Fibroblast of mammary gland (primary cell): Measurements from ENCODE around the gene CDH4.
A peak's percentile ranks its signal among the peaks of the same experiment; 100 is the strongest.

ENCODE experiments used
- DNase-seq: peaks from one replicate; pipeline ENCODE4 v3.0.0-alpha.2; 2010; ENCODE audit warnings: low read depth
- H3K4me3 ChIP-seq: 2 replicates; pipeline ENCODE4 v1.5.1; 2011; ENCODE audit warnings: low read depth, mild to moderate bottlenecking, low read length, moderate library complexity; ENCODE audit not compliant: control insufficient read depth
- TF ChIP-seq, protein P1 (sequence below): conservative IDR thresholded peaks from 2 replicates; pipeline ENCODE4 v1.5.1; 2011; ENCODE audit warnings: low read depth, low read length, inconsistent platforms; ENCODE audit not compliant: control insufficient read depth, insufficient read depth

CDH4 gene

DNA sequence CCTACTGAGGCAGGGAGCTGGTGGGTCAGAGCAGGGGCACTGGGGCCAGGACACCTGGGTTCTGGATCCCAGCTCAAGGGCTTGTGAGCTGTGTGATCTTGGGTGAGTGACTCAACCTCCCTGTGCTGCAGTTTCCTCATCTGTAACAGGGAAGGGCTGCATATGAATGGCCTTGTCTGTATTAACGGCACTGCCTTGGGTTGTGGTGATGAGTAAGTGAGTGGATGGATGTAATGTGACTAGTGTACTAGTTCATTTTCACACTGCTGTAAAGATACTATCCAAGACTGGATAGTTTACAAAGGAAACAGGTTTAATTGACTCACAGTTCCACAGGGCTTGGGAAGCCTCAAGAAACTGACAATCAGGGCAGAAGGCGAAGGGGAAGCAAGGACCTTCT, 580.1 kb downstream of the CDH4 start:
- TF ChIP-seq, protein P1, sequence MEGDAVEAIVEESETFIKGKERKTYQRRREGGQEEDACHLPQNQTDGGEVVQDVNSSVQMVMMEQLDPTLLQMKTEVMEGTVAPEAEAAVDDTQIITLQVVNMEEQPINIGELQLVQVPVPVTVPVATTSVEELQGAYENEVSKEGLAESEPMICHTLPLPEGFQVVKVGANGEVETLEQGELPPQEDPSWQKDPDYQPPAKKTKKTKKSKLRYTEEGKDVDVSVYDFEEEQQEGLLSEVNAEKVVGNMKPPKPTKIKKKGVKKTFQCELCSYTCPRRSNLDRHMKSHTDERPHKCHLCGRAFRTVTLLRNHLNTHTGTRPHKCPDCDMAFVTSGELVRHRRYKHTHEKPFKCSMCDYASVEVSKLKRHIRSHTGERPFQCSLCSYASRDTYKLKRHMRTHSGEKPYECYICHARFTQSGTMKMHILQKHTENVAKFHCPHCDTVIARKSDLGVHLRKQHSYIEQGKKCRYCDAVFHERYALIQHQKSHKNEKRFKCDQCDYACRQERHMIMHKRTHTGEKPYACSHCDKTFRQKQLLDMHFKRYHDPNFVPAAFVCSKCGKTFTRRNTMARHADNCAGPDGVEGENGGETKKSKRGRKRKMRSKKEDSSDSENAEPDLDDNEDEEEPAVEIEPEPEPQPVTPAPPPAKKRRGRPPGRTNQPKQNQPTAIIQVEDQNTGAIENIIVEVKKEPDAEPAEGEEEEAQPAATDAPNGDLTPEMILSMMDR: no peak
- peak; percentile 3 for DNase-seq
- no peak overlapping the region for H3K4me3 ChIP-seq

DNA sequence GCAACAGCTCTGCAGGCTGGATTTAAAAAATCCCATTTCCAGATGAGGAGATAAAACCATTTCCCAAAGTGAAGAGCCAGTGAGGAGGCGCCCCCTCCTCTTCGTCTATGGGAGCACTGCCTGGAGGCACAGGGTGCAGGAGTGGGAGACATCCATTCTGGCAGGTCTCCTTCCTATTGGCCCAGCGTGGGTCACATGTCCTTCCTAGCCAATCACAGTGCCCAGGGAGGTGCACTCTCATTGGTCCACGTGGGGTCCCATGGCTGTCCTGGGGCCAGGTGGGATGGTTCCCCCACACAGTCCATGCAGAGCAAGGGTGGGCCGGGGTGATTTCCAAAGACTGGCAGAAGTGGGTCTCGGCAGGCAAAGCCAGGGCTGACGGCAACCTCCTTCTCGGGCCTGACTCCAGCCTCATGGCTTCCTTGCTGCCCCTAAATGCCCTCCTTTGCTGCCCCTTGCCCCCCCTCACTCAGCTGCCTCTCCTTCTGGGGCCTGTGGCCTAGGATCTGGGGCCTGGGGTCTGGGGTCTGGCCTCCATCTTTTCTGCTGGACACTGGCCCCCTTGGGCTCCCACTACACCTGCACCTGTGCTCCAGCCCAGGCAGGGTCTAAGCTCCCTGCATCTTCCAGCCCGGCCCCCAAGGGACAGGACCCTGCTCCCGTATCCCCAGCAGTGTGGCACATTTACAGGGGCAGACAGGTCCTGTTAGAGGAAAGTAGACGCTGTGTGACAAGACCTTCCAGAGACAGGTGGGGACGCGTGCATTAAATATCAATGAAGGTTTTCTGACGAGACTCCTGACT, 581.9 kb downstream of the CDH4 start:
- TF ChIP-seq, protein P1: no peak
- no peak for DNase-seq
- H3K4me3 ChIP-seq: no peak overlapping the region

DNA sequence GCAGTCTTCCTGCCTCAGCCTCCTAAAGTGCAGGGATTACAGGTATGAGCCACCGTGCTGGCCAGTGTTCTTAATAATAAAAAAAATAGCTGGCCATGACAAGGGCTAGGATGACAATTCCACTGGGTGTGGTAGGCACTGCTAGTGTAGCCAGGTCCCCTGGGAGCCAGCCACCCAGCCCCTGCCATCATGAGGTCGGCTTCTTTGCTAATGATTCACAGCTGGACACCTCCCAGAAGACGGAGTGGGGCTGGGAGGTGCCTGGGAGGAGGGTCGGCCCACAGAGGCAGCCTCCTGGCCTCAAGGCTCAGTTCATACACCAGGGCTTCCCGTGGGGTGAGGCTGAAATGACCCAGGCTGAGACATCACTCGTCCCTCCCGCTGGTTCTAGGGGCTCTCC, 583.2 kb downstream of the CDH4 start:
- no peak overlapping the region for H3K4me3 ChIP-seq
- no peak for DNase-seq
- TF ChIP-seq, protein P1: no peak

DNA sequence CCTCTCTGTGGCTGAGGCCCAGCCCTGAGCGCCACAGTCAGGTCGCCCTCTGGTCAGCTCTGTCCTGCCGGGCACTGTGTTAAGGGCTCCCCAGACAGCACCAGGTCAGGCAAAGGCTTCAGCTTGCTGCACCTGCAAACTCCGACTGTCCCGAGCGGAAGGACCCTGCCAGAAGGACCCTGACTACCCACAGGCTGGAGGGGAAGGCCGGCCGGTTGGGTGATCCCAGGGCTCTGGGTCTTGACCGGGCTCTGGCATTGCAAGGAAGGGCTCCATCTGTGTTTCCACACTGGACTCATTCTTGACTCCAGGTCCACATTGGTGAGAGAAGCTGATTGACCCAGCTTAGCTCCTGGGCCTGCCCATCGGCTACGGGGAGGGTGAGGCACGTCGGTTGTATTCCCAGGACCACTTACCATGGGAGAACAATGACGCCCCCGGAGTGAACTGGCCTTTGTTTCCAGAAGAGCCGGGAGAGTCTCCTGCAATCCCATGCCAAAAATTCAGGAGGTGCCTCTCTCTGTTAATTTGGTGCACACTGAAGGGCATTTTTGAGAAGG, 583.8 kb downstream of the CDH4 start:
- DNase-seq: no peak
- H3K4me3 ChIP-seq: no peak overlapping the region
- TF ChIP-seq, protein P1: no peak

DNA sequence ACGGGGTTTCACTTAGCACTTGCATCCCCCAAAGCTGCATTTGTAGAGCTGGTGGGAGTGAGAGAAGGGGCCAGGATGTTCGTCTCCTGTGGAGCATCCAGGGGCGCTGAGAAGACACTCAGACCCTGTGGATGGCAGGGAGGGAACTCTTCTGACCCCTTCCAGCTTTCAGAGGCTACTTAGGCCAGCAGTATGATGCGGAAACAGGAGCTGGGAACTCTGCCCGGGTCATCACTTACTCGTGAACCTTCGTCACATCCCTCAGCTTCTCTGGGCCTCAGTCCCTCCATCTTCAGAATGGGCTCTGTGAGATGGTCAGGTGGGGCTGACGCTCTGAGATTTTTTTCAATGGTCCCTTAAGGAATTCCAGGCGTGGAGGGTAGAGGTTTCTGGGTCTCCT, 585.1 kb downstream of the CDH4 start:
- DNase-seq: no peak
- TF ChIP-seq, protein P1: no peak
- no peak overlapping the region for H3K4me3 ChIP-seq

DNA sequence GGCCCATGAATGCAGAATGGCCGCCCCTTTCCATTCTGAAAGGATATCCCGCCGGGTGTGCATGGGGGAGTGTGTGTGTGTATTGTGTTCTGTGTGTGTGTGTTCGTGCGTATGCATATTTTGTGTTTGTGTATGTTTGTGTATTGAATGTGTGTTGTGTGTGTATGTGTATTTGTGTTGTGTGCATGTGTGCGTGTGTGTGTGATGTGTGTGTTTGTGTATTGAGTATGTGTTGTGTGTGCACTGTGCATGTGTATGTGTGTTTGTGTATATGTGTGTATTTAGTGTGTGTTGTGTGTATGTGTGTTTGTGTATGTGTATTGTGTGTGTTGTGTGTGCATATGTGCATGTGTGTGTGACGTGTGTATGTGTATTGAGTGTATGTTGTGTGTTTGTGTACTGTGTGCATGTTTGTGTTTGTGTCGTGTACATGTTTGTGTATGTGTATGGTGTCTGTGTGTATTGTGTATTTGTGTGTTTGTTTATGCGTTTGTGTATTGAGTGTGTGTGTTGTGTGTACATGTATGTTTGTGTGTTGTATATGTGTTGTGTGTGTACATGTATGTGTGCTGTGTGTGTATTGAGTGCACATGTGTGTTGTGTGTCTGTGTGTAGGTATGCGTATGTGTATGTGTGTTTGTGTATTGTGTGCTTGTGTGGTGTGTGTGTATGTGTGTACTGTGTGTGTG, 587.3 kb downstream of the CDH4 start:
- peak; percentile 2 for DNase-seq

More for the DNA sequence above, 587.3 kb downstream of the CDH4 start:
- TF ChIP-seq, protein P1: no peak
- no peak overlapping the region for H3K4me3 ChIP-seq
